Upper lobe of left lung (tissue), 4 donors: Measurements from ENCODE around the gene CERKL.

Experiments used
- EP300 ChIP-seq, 4 donors: sonication (generic); formaldehyde crosslinking; IDR thresholded peaks; one replicate each; pipeline ENCODE4 v1.5.1; 2017; ENCODE audit warnings: antibody characterized with exemption in 4 of 4, control low read depth in 2 of 4
- POLR2A ChIP-seq, 4 donors: fragments of 450-650 bp; IDR thresholded peaks; one replicate each; pipeline ENCODE4 v1.5.1; 2016 to 2017; ENCODE audit warnings: antibody characterized with exemption in 4 of 4, mild to moderate bottlenecking in 2 of 4
- POLR2AphosphoS5 ChIP-seq, 2 donors: sonication (generic); formaldehyde crosslinking; IDR thresholded peaks; one replicate each; pipeline ENCODE4 v1.5.1; 2017; ENCODE audit warnings: antibody characterized with exemption in 2 of 2
- TF ChIP-seq, protein P1 (sequence below), 6 experiments: fragments of 450-650 bp in 4 of 6; fragments of 200-600 bp in 2 of 6; sonication (generic) in 2 of 6; IDR thresholded peaks; one replicate each; pipeline ENCODE4 v1.5.1; 2016 to 2019; ENCODE audit warnings: antibody characterized with exemption in 6 of 6

DNA sequence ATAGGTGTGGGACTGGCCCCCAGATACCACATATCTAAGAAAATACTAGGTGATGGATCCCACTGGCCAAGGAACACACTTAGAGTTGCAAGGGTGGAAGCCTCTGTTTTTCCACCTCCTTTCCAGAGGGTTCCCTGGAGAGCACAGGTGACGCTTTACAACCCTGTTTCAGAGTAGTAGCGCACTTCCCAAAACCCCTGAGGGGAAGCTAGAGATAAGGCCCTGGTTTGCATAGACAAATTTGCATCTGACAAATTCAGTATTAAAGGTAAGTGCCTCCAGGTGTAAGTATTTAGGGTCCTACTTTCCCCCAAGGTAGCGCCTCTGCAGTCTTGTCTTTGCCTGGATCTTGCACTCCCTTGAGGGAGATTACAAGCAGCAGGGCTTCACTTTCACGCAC, 474 bp upstream of the CERKL start:
- no peak for TF ChIP-seq EP300 (IDR thresholded peaks at IDR 0.05)
- no peak for TF ChIP-seq POLR2AphosphoS5 (IDR thresholded peaks at IDR 0.05)
- TF ChIP-seq, protein P1, sequence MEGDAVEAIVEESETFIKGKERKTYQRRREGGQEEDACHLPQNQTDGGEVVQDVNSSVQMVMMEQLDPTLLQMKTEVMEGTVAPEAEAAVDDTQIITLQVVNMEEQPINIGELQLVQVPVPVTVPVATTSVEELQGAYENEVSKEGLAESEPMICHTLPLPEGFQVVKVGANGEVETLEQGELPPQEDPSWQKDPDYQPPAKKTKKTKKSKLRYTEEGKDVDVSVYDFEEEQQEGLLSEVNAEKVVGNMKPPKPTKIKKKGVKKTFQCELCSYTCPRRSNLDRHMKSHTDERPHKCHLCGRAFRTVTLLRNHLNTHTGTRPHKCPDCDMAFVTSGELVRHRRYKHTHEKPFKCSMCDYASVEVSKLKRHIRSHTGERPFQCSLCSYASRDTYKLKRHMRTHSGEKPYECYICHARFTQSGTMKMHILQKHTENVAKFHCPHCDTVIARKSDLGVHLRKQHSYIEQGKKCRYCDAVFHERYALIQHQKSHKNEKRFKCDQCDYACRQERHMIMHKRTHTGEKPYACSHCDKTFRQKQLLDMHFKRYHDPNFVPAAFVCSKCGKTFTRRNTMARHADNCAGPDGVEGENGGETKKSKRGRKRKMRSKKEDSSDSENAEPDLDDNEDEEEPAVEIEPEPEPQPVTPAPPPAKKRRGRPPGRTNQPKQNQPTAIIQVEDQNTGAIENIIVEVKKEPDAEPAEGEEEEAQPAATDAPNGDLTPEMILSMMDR (IDR thresholded peaks at IDR 0.05), result no peak
- TF ChIP-seq POLR2A (IDR thresholded peaks at IDR 0.05), result no peak
